ENCODE results near the gene IL1F10. TPM values are rescaled to one million over a fixed set of nuclear protein-coding genes. Genes with fewer than 3 reads are reported as not detected.

Gene IL1F10
- total and polyA plus RNA-seq, 8 donors, result not detected

DNA sequence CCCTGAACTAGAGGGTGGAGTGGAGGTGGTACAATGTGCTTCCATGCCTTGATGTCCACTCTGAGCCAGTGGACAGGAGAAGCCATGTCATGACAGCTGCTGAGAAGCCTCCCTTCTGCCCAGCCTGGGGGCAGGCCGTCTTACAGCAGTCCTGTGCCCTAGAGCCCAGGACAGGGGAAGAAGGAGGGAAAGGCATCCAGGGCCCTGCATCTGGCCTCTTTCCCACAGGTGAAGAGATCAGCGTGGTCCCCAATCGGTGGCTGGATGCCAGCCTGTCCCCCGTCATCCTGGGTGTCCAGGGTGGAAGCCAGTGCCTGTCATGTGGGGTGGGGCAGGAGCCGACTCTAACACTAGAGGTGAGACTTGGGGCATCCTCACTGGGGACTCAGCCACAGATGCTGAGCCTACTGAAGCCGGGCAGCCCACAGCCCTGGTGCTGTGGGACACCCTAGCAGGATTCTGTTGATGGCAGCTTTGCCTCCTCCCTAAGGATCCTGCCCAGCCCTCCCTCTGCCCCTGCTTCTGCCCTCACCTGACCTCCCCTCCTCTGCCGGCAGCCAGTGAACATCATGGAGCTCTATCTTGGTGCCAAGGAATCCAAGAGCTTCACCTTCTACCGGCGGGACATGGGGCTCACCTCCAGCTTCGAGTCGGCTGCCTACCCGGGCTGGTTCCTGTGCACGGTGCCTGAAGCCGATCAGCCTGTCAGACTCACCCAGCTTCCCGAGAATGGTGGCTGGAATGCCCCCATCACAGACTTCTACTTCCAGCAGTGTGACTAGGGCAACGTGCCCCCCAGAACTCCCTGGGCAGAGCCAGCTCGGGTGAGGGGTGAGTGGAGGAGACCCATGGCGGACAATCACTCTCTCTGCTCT, 5.6 kb upstream of the IL1F10 start:
- DNase-seq, result no peak
- Histone ChIP-seq H3K4me3 (no peak overlapping the region), H3K27ac (no peak overlapping the region), H3K27me3 (peaks cover 0 to 7% (median 0%) of the 10 kb centered on the region in 3 donors), H3K4me1 (no peaks in the 10 kb centered on the region), H3K9me3 (no peaks in the 10 kb centered on the region), H3K36me3 (no peaks in the 10 kb centered on the region)
- TF ChIP-seq EP300 (IDR thresholded peaks at IDR 0.05), result no peak
- TF ChIP-seq CTCF (IDR thresholded peaks at IDR 0.05), result no peak
- TF ChIP-seq POLR2A (IDR thresholded peaks at IDR 0.05), result no peak
- TF ChIP-seq POLR2AphosphoS5 (IDR thresholded peaks at IDR 0.05), result no peak
- intact Hi-C loops (cut with DNase I; ENCODE audit: low total_unique reads), result no loop called here
- 88 to 95% (median 90%) methylated on average over 15 to 18 of the region's 18 CpGs for WGBS, 5 donors

DNA sequence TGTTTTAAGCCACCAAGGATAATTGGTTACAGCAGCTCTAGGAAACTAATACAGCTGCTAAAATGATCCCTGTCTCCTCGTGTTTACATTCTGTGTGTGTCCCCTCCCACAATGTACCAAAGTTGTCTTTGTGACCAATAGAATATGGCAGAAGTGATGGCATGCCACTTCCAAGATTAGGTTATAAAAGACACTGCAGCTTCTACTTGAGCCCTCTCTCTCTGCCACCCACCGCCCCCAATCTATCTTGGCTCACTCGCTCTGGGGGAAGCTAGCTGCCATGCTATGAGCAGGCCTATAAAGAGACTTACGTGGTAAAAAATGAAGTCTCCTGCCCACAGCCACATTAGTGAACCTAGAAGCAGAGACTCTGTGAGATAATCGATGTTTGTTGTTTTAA, 3.5 kb upstream of the IL1F10 start:
- Histone ChIP-seq H3K4me1 (no peaks in the 10 kb centered on the region), H3K4me3 (no peak overlapping the region), H3K27me3 (peaks cover 0 to 7% (median 0%) of the 10 kb centered on the region in 3 donors), H3K9me3 (no peaks in the 10 kb centered on the region), H3K27ac (no peak overlapping the region), H3K36me3 (no peaks in the 10 kb centered on the region)
- intact Hi-C loops (cut with DNase I; ENCODE audit: low total_unique reads), result no loop called here
- no peak for DNase-seq
- WGBS, 5 donors, result 63 to 91% (median 89%) methylated on average over 5 of the region's 5 CpGs
- TF ChIP-seq CTCF (IDR thresholded peaks at IDR 0.05), result no peak
- no peak for TF ChIP-seq POLR2A (IDR thresholded peaks at IDR 0.05)
- no peak for TF ChIP-seq EP300 (IDR thresholded peaks at IDR 0.05)
- TF ChIP-seq POLR2AphosphoS5 (IDR thresholded peaks at IDR 0.05), result no peak

- no peaks in the 10 kb centered on the region for H3K36me3 ChIP-seq
- H3K4me1 ChIP-seq, result no peaks in the 10 kb centered on the region
- no peak for TF ChIP-seq POLR2A (IDR thresholded peaks at IDR 0.05)
- TF ChIP-seq POLR2AphosphoS5 (IDR thresholded peaks at IDR 0.05), result no peak
- no peak for TF ChIP-seq CTCF (IDR thresholded peaks at IDR 0.05)
- TF ChIP-seq EP300 (IDR thresholded peaks at IDR 0.05), result no peak
- peaks cover 0 to 7% (median 0%) of the 10 kb centered on the region in 3 donors for H3K27me3 ChIP-seq
- no peak overlapping the region for H3K27ac ChIP-seq
- intact Hi-C loops (cut with DNase I; ENCODE audit: low total_unique reads), result no loop called here
- no peak overlapping the region for H3K4me3 ChIP-seq
- no peak for DNase-seq
- WGBS, 5 donors, result 88 to 100% (median 94%) methylated on average over 1 of the region's 1 CpG
- H3K9me3 ChIP-seq, result no peaks in the 10 kb centered on the region
Measured at GRCh38 chr2:113064898-113065297, 2.9 kb upstream of the IL1F10 start.

DNA sequence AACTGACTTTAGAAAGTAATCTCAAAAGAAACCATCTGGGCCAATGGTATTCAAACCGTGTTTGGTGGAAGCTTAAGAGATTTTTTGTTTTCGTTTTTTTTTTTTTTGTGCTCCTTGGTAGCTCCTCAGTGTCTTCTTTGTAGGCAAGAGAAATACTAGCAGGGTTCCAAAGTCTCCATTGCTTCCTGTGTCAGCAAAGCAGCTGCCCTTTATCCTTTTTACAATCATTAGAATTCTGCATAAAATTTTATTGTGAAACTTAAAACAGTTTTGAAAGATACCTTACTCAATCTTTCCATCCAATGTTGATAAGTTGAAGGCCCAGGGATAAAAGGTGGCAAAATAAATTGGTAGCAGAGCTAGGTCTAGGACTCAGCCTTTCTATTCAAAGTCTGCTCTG, 479 bp downstream of the IL1F10 start:
- WGBS, 5 donors, result 75 to 83% (median 80%) methylated on average over 2 of the region's 2 CpGs
- intact Hi-C loops (cut with DNase I; ENCODE audit: low total_unique reads), result no loop called here

More for the DNA sequence above, 479 bp downstream of the IL1F10 start:
- no peaks in the 10 kb centered on the region for H3K9me3 ChIP-seq
- no peak overlapping the region for H3K4me3 ChIP-seq
- H3K27me3 ChIP-seq, result no peaks in the 10 kb centered on the region
- H3K27ac ChIP-seq, result no peak overlapping the region
- TF ChIP-seq CTCF (IDR thresholded peaks at IDR 0.05) (no peak), EP300 (IDR thresholded peaks at IDR 0.05) (no peak), POLR2A (IDR thresholded peaks at IDR 0.05) (no peak), POLR2AphosphoS5 (IDR thresholded peaks at IDR 0.05) (no peak)
- no peaks in the 10 kb centered on the region for H3K36me3 ChIP-seq
- DNase-seq, result no peak
- H3K4me1 ChIP-seq, result no peaks in the 10 kb centered on the region
